NB4 (cell line): ENCODE measurements around the gene RGS14.

Experiments used
- CTCF ChIP-seq: IDR thresholded peaks from one replicate; pipeline ENCODE4 v1.5.1; 2012; ENCODE audit warnings: low read depth, low read length
- MAX ChIP-seq: IDR thresholded peaks from 2 replicates; pipeline ENCODE4 v1.6.1; 2011; ENCODE audit warnings: low read depth, low read length
- MYC ChIP-seq: IDR thresholded peaks from 2 replicates; pipeline ENCODE4 v1.6.1; 2011; ENCODE audit warnings: low read depth, low read length
- POLR2A ChIP-seq: IDR thresholded peaks from 2 replicates; pipeline ENCODE4 v1.6.1; 2011; ENCODE audit warnings: mild to moderate bottlenecking; ENCODE audit not compliant: insufficient read length; ENCODE audit errors: extremely low read depth

- TF ChIP-seq CTCF (no peak), POLR2A (no peak), MAX (no peak), MYC (no peak)
Observed at GRCh38 chr5:177363565-177363964, 5.8 kb downstream of the RGS14 start.
